ENCODE measurements around the gene CYB5D1.

Gene CYB5D1

GRCh38 chr17:7831233-7831632, 26.6 kb upstream of the CYB5D1 start:
- peaks cover 6% of the 10 kb centered on the region for H3F3A ChIP-seq (ENCODE audit: insufficient read depth)
- no peak overlapping the region for H3K4me2 ChIP-seq (ENCODE audit: low read depth, low read length, poor library complexity, severe bottlenecking)
- H3K79me2 ChIP-seq (ENCODE audit: insufficient read depth, low read length), result no peaks in the 10 kb centered on the region
- no peaks in the 10 kb centered on the region for H3K36me3 ChIP-seq (ENCODE audit: low read length)
- no peaks in the 10 kb centered on the region for H4K20me1 ChIP-seq (ENCODE audit: low read depth, low read length)
- H3K27ac ChIP-seq (ENCODE audit: low read depth, low read length), result no peak overlapping the region
- no peaks in the 10 kb centered on the region for H3K9me2 ChIP-seq (replicated peaks; ENCODE audit: insufficient read depth, low read length)
- no peak overlapping the region for H3K4me3 ChIP-seq (ENCODE audit: insufficient read depth, low read length, poor library complexity, severe bottlenecking)
- H2AFZ ChIP-seq (ENCODE audit: low read depth, low read length, severe bottlenecking), result no peak overlapping the region
- H3K27me3 ChIP-seq (ENCODE audit: low read length), result no peaks in the 10 kb centered on the region
- no peaks in the 10 kb centered on the region for H3K9me3 ChIP-seq (ENCODE audit: insufficient read depth, low read length)
- no peak for TF ChIP-seq EZH2phosphoT487 (conservative IDR thresholded peaks at IDR 0.05; ENCODE audit: low read length)
- TF ChIP-seq, protein P1, sequence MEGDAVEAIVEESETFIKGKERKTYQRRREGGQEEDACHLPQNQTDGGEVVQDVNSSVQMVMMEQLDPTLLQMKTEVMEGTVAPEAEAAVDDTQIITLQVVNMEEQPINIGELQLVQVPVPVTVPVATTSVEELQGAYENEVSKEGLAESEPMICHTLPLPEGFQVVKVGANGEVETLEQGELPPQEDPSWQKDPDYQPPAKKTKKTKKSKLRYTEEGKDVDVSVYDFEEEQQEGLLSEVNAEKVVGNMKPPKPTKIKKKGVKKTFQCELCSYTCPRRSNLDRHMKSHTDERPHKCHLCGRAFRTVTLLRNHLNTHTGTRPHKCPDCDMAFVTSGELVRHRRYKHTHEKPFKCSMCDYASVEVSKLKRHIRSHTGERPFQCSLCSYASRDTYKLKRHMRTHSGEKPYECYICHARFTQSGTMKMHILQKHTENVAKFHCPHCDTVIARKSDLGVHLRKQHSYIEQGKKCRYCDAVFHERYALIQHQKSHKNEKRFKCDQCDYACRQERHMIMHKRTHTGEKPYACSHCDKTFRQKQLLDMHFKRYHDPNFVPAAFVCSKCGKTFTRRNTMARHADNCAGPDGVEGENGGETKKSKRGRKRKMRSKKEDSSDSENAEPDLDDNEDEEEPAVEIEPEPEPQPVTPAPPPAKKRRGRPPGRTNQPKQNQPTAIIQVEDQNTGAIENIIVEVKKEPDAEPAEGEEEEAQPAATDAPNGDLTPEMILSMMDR (IDR thresholded peaks at IDR 0.05; ENCODE audit: insufficient read depth, low read length, poor library complexity, severe bottlenecking), result no peak
- H3K9ac ChIP-seq (ENCODE audit: low read length), result no peak overlapping the region

GRCh38 chr17:7832431-7832830, 25.4 kb upstream of the CYB5D1 start:
- Histone ChIP-seq H3K27me3 (ENCODE audit: low read length) (no peaks in the 10 kb centered on the region), H4K20me1 (ENCODE audit: low read depth, low read length) (no peaks in the 10 kb centered on the region), H3K36me3 (ENCODE audit: low read length) (no peaks in the 10 kb centered on the region), H3K9me3 (ENCODE audit: insufficient read depth, low read length) (no peaks in the 10 kb centered on the region), H3K4me2 (ENCODE audit: low read depth, low read length, poor library complexity, severe bottlenecking) (no peak overlapping the region), H3K79me2 (ENCODE audit: insufficient read depth, low read length) (no peaks in the 10 kb centered on the region), H3K9ac (ENCODE audit: low read length) (no peak overlapping the region), H3K27ac (ENCODE audit: low read depth, low read length) (no peak overlapping the region), H3K4me3 (ENCODE audit: insufficient read depth, low read length, poor library complexity, severe bottlenecking) (no peak overlapping the region), H2AFZ (ENCODE audit: low read depth, low read length, severe bottlenecking) (no peak overlapping the region), H3F3A (ENCODE audit: insufficient read depth) (peaks cover 18% of the 10 kb centered on the region), H3K9me2 (replicated peaks; ENCODE audit: insufficient read depth, low read length) (no peaks in the 10 kb centered on the region)
- TF ChIP-seq, protein P1 (IDR thresholded peaks at IDR 0.05; ENCODE audit: insufficient read depth, low read length, poor library complexity, severe bottlenecking), result no peak
- TF ChIP-seq EZH2phosphoT487 (conservative IDR thresholded peaks at IDR 0.05; ENCODE audit: low read length), result no peak

DNA sequence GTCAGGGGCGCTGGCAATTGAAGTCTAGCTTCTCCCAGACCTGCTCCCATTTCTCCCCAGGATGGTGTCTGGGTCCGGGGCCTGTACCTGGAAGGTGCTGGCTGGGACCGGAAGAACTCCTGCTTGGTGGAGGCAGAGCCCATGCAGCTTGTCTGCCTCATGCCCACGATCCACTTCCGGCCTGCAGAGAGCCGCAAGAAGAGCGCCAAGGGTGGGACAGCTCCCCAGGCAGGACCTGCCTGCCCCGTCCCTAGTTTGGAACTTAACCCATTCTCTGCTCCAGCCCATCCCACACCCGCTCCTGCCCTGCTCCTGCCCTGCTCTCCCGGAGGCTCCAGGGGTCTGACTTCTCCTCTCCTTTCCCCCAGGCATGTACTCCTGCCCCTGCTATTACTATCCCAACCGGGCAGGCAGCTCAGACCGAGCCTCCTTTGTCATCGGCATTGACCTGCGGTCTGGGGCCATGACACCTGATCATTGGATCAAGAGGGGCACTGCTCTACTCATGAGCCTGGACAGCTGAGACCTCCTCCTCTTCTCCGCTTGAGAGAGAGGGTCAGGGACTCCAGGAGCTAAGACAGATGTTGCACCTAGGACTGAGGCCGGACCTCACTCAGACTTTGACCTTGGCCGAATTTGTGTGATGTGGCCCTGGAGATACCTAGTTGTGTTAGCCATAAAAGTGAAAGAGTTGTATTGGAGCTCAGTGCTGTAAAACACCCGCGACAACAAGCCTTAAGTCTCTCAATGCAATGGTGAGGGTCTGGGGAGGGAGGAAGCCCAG, 24.6 kb upstream of the CYB5D1 start:
- H4K20me1 ChIP-seq (ENCODE audit: low read depth, low read length), result no peaks in the 10 kb centered on the region
- no peak overlapping the region for H3K27ac ChIP-seq (ENCODE audit: low read depth, low read length)
- no peaks in the 10 kb centered on the region for H3K9me2 ChIP-seq (replicated peaks; ENCODE audit: insufficient read depth, low read length)
- peak overlapping the region; percentile 71 for H3K9ac ChIP-seq (ENCODE audit: low read length)
- H3K27me3 ChIP-seq (ENCODE audit: low read length), result no peaks in the 10 kb centered on the region
- TF ChIP-seq, protein P1 (IDR thresholded peaks at IDR 0.05; ENCODE audit: insufficient read depth, low read length, poor library complexity, severe bottlenecking), result no peak
- TF ChIP-seq EZH2phosphoT487 (conservative IDR thresholded peaks at IDR 0.05; ENCODE audit: low read length), result no peak
- peak overlapping the region; percentile 81 for H3K4me3 ChIP-seq (ENCODE audit: insufficient read depth, low read length, poor library complexity, severe bottlenecking)
- peak overlapping the region; percentile 86 for H2AFZ ChIP-seq (ENCODE audit: low read depth, low read length, severe bottlenecking)
- peak overlapping the region; percentile 94 for H3K4me2 ChIP-seq (ENCODE audit: low read depth, low read length, poor library complexity, severe bottlenecking)
- H3K9me3 ChIP-seq (ENCODE audit: insufficient read depth, low read length), result no peaks in the 10 kb centered on the region
- no peaks in the 10 kb centered on the region for H3K36me3 ChIP-seq (ENCODE audit: low read length)
- H3K79me2 ChIP-seq (ENCODE audit: insufficient read depth, low read length), result no peaks in the 10 kb centered on the region
- peaks cover 23% of the 10 kb centered on the region for H3F3A ChIP-seq (ENCODE audit: insufficient read depth)
